Liver (tissue), 9 donors: ENCODE data around the gene CHI3L2. TPM values are rescaled to one million over a fixed set of nuclear protein-coding genes. Genes with fewer than 3 reads are reported as not detected.

Experiments used
- DNase-seq: peaks from one replicate; pipeline ENCODE4 v3.0.0-alpha.2; 2017; ENCODE audit warnings: low spot score
- H3K27ac ChIP-seq, 2 donors: one replicate each; pipeline ENCODE4 v1.7.0; 2013; ENCODE audit warnings: inconsistent platforms in 2 of 2, low read length in 2 of 2, control low read depth in 1 of 2, low read depth in 1 of 2, mild to moderate bottlenecking in 1 of 2
- H3K27me3 ChIP-seq, 4 donors: one replicate each; pipeline versions ENCODE4 v1.6.1 to v1.7.0; 2013; ENCODE audit warnings: low read length in 3 of 4, inconsistent platforms in 1 of 4, mild to moderate bottlenecking in 1 of 4, moderate library complexity in 1 of 4; ENCODE audit not compliant: control insufficient read depth in 4 of 4, insufficient read depth in 4 of 4
- H3K36me3 ChIP-seq, 4 donors: one replicate each; pipeline versions ENCODE4 v1.6.1 to v1.7.0; 2013; ENCODE audit warnings: low read length in 3 of 4, mild to moderate bottlenecking in 3 of 4, low read depth in 1 of 4, moderate library complexity in 1 of 4; ENCODE audit not compliant: control insufficient read depth in 4 of 4, insufficient read depth in 3 of 4
- H3K4me1 ChIP-seq, 4 donors: one replicate each; pipeline versions ENCODE4 v1.6.1 to v1.7.0; 2013; ENCODE audit warnings: low read length in 3 of 4, mild to moderate bottlenecking in 3 of 4, moderate library complexity in 1 of 4; ENCODE audit not compliant: control insufficient read depth in 4 of 4, insufficient read depth in 4 of 4
- H3K4me3 ChIP-seq, 3 donors: one replicate each; pipeline versions ENCODE4 v1.6.1 to v1.7.0; 2013; ENCODE audit warnings: low read length in 3 of 3, control low read depth in 1 of 3, low read depth in 1 of 3, mild to moderate bottlenecking in 1 of 3
- H3K9ac ChIP-seq, 2 donors: one replicate each; pipeline ENCODE4 v1.7.0; 2013; ENCODE audit warnings: low read length in 2 of 2, mild to moderate bottlenecking in 2 of 2, moderate library complexity in 2 of 2, control low read depth in 1 of 2, low read depth in 1 of 2
- H3K9me3 ChIP-seq, 4 donors: one replicate each; pipeline versions ENCODE4 v1.6.1 to v1.7.0; 2013; ENCODE audit warnings: low read length in 3 of 4; ENCODE audit not compliant: control insufficient read depth in 4 of 4
- EGR1 ChIP-seq, 2 donors: IDR thresholded peaks; 2 replicates each; pipeline ENCODE4 v1.6.1; 2016 to 2018; ENCODE audit warnings: antibody characterized with exemption in 2 of 2, low read depth in 2 of 2
- FOXA1 ChIP-seq: IDR thresholded peaks from 2 replicates; pipeline ENCODE4 v1.6.1; 2016; ENCODE audit warnings: antibody characterized with exemption
- HNF4A ChIP-seq, 2 donors: conservative IDR thresholded peaks; 2 replicates each; pipeline ENCODE4 v1.6.1; 2016; ENCODE audit warnings: antibody characterized with exemption in 2 of 2, mild to moderate bottlenecking in 2 of 2
- HNF4G ChIP-seq: IDR thresholded peaks from 2 replicates; pipeline ENCODE4 v1.6.1; 2016; ENCODE audit warnings: antibody characterized with exemption
- JUND ChIP-seq, 2 donors: IDR thresholded peaks; 2 replicates each; pipeline ENCODE4 v1.6.1; 2016; ENCODE audit warnings: antibody characterized with exemption in 2 of 2
- RAD21 ChIP-seq, 2 donors: IDR thresholded peaks; 2 replicates each; pipeline ENCODE4 v1.6.1; 2016; ENCODE audit warnings: antibody characterized with exemption in 2 of 2, mild to moderate bottlenecking in 2 of 2
- RXRA ChIP-seq, 2 donors: IDR thresholded peaks; 2 replicates each; pipeline ENCODE4 v1.6.1; 2017 to 2018; ENCODE audit warnings: antibody characterized with exemption in 2 of 2, mild to moderate bottlenecking in 1 of 2
- SP1 ChIP-seq: IDR thresholded peaks from 2 replicates; pipeline ENCODE4 v1.6.1; 2018; ENCODE audit warnings: antibody characterized with exemption, mild to moderate bottlenecking
- TAF1 ChIP-seq: conservative IDR thresholded peaks from 2 replicates; pipeline ENCODE4 v1.6.1; 2016; ENCODE audit warnings: antibody characterized with exemption, mild to moderate bottlenecking
- YY1 ChIP-seq: IDR thresholded peaks from 2 replicates; pipeline ENCODE4 v1.6.1; 2016; ENCODE audit warnings: antibody characterized with exemption, mild to moderate bottlenecking
- WGBS: extraction: QIAGEN DNeasy Blood & Tissue Kit; methylation state at CpG from one replicate; pipeline ENCODE4 v1.1.7; 2013; 5-methylcytosine and 5-hydroxymethylcytosine counted together
- polyA plus RNA-seq, 2 donors: library from polyadenylated mRNA; stranded (reverse) in 1 of 2; unstranded in 1 of 2; fragments of 200-250 nt in 1 of 2; fragments of >200 nt in 1 of 2; fragmentation: Nextera tagmentation in 1 of 2; extraction: Ambion mirVana in 1 of 2; gene quantifications; one replicate each; pipeline versions ENCODE4 v1.2.1 to v1.2.3, GENCODE V29; 2013 to 2015
- total RNA-seq, 2 donors: library from RNA; depleted of rRNA; stranded (reverse); fragments of >200 nt; gene quantifications; one replicate each; pipeline ENCODE4 v1.2.3, GENCODE V29; 2014
- TF ChIP-seq, protein P1 (sequence below): IDR thresholded peaks from 2 replicates; pipeline ENCODE4 v1.6.1; 2016; ENCODE audit warnings: antibody characterized with exemption, mild to moderate bottlenecking
- TF ChIP-seq, protein P2 (sequence below): IDR thresholded peaks from 2 replicates; pipeline ENCODE4 v1.6.1; 2016; ENCODE audit warnings: antibody characterized with exemption
- TF ChIP-seq, protein P3 (sequence below): IDR thresholded peaks from 2 replicates; pipeline ENCODE4 v1.6.1; 2016; ENCODE audit warnings: antibody characterized with exemption
- donor health status: healthy.
- donor health status: healthy.
- donor health status: healthy.
- donor health status: healthy.
- donor health status: healthy.

The CHI3L2 gene
- total and polyA plus RNA-seq, 4 donors, result 0.07 to 0.32 (median 0.24) TPM

DNA sequence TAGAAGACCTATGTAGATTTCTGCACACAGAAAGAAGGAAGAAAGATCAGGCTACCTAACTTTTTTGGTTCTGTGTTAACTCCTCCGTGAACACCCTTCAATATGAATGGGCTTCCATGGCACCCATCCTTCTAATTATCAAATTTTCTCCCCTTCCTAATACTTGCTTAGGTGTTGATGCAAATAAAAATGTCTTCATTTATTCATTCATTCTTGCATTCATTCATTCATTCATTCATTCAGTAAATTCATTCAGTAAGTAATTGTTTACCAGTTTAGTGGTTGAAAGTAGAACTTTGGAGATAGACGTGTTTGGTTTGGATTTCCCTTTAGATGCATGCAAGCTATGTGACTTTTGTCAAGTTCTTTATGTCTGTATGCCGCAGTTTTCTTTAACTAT lies 4.6 kb downstream of the CHI3L2 start:
- TF ChIP-seq, protein P1, sequence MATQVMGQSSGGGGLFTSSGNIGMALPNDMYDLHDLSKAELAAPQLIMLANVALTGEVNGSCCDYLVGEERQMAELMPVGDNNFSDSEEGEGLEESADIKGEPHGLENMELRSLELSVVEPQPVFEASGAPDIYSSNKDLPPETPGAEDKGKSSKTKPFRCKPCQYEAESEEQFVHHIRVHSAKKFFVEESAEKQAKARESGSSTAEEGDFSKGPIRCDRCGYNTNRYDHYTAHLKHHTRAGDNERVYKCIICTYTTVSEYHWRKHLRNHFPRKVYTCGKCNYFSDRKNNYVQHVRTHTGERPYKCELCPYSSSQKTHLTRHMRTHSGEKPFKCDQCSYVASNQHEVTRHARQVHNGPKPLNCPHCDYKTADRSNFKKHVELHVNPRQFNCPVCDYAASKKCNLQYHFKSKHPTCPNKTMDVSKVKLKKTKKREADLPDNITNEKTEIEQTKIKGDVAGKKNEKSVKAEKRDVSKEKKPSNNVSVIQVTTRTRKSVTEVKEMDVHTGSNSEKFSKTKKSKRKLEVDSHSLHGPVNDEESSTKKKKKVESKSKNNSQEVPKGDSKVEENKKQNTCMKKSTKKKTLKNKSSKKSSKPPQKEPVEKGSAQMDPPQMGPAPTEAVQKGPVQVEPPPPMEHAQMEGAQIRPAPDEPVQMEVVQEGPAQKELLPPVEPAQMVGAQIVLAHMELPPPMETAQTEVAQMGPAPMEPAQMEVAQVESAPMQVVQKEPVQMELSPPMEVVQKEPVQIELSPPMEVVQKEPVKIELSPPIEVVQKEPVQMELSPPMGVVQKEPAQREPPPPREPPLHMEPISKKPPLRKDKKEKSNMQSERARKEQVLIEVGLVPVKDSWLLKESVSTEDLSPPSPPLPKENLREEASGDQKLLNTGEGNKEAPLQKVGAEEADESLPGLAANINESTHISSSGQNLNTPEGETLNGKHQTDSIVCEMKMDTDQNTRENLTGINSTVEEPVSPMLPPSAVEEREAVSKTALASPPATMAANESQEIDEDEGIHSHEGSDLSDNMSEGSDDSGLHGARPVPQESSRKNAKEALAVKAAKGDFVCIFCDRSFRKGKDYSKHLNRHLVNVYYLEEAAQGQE, result no peak
- TF ChIP-seq EGR1 (IDR thresholded peaks at IDR 0.05; ENCODE audit: low read depth in 2 of 2) (no peak), RXRA (IDR thresholded peaks at IDR 0.05) (no peak), JUND (IDR thresholded peaks at IDR 0.05) (no peak), RAD21 (IDR thresholded peaks at IDR 0.05) (no peak)
- TF ChIP-seq, protein P2, sequence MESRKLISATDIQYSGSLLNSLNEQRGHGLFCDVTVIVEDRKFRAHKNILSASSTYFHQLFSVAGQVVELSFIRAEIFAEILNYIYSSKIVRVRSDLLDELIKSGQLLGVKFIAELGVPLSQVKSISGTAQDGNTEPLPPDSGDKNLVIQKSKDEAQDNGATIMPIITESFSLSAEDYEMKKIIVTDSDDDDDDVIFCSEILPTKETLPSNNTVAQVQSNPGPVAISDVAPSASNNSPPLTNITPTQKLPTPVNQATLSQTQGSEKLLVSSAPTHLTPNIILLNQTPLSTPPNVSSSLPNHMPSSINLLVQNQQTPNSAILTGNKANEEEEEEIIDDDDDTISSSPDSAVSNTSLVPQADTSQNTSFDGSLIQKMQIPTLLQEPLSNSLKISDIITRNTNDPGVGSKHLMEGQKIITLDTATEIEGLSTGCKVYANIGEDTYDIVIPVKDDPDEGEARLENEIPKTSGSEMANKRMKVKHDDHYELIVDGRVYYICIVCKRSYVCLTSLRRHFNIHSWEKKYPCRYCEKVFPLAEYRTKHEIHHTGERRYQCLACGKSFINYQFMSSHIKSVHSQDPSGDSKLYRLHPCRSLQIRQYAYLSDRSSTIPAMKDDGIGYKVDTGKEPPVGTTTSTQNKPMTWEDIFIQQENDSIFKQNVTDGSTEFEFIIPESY, result no peak
- no peaks in the 10 kb centered on the region for H3K4me1 ChIP-seq
- no peaks in the 10 kb centered on the region for H3K36me3 ChIP-seq
- H3K4me3 ChIP-seq, result no peak overlapping the region
- H3K9ac ChIP-seq, result no peak overlapping the region
- no peak for DNase-seq
- 94% methylated on average over 3 of the region's 3 CpGs for WGBS
- no peaks in the 10 kb centered on the region for H3K9me3 ChIP-seq
- peaks cover 0 to 4% (median 2%) of the 10 kb centered on the region in 4 donors for H3K27me3 ChIP-seq
- no peak overlapping the region for H3K27ac ChIP-seq

DNA sequence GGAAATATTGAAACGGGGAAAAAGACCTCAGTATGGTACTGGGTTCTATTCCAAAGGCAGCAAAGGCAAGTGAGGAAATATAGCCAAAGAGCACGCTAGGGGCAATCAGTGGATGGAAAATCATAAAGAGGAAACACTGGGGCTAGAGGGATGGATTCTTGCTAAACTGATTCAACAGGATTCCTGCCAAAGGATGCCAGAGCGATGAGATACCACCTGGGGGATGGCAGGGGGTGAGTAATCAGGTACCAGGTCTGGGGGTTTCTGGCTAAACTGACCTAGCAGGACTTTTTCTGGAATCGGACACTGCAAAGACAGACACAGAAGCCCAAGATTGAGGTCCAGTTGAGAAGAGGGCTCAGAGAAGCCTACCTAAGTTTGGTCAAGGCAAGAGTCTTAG lies 6.7 kb downstream of the CHI3L2 start:
- Histone ChIP-seq H3K27me3 (peaks cover 0 to 4% (median 2%) of the 10 kb centered on the region in 4 donors), H3K27ac (no peak overlapping the region), H3K9ac (no peak overlapping the region), H3K36me3 (no peaks in the 10 kb centered on the region), H3K4me1 (no peaks in the 10 kb centered on the region), H3K9me3 (no peaks in the 10 kb centered on the region), H3K4me3 (no peak overlapping the region)
- 80% methylated on average over 4 of the region's 4 CpGs for WGBS
- DNase-seq, result no peak
- TF ChIP-seq FOXA1 (no peak), JUND (IDR thresholded peaks at IDR 0.05) (no peak), YY1 (no peak), HNF4G (no peak)
- TF ChIP-seq, protein P3, sequence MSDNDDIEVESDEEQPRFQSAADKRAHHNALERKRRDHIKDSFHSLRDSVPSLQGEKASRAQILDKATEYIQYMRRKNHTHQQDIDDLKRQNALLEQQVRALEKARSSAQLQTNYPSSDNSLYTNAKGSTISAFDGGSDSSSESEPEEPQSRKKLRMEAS, result no peak

DNA sequence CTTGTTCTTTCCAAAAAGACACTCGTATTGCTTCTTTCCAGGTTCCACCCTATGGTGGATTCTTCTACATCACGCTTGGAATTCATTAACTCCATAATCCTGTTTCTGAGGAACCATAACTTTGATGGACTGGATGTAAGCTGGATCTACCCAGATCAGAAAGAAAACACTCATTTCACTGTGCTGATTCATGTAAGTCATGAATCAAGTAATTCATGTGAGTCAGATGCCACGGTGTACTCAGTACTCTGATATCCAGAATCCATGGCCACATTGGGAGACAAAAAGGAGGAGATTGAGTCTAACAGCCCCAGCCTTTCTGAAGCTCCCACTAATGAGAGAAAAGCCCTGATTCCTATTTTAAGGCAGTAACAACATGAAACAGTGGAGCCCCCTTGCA lies 7.4 kb downstream of the CHI3L2 start:
- WGBS, result 85% methylated on average over 3 of the region's 3 CpGs
- H3K4me3 ChIP-seq, result no peak overlapping the region
- no peaks in the 10 kb centered on the region for H3K9me3 ChIP-seq
- H3K4me1 ChIP-seq, result no peaks in the 10 kb centered on the region
- H3K27me3 ChIP-seq, result peaks cover 0 to 4% (median 2%) of the 10 kb centered on the region in 4 donors
- no peak overlapping the region for H3K9ac ChIP-seq
- no peak for DNase-seq
- no peaks in the 10 kb centered on the region for H3K36me3 ChIP-seq
- no peak overlapping the region for H3K27ac ChIP-seq
- TF ChIP-seq, protein P3, result no peak
- TF ChIP-seq, protein P2, result no peak
- TF ChIP-seq HNF4A (conservative IDR thresholded peaks at IDR 0.05), result no peak
- no peak for TF ChIP-seq TAF1
- TF ChIP-seq RXRA (IDR thresholded peaks at IDR 0.05), result no peak
- no peak for TF ChIP-seq JUND (IDR thresholded peaks at IDR 0.05)
- TF ChIP-seq SP1, result no peak
- TF ChIP-seq, protein P1, result no peak
- no peak for TF ChIP-seq YY1
- no peak for TF ChIP-seq FOXA1
